Heart left ventricle (tissue), 13 donors: Measurements from ENCODE around the gene AIP.

Experiments used
- CTCF ChIP-seq, 12 donors: fragments of 200-600 bp; sonication (generic) in 4 of 12; IDR thresholded peaks; one replicate each; pipeline versions ENCODE4 v1.5.0 to v1.8.0; 2018 to 2022; ENCODE audit warnings: antibody characterized with exemption in 12 of 12, mild to moderate bottlenecking in 5 of 12
- POLR2A ChIP-seq, 2 donors: fragments of 450-650 bp; IDR thresholded peaks; one replicate each; pipeline ENCODE4 v1.6.1; 2017; ENCODE audit warnings: antibody characterized with exemption in 2 of 2, mild to moderate bottlenecking in 2 of 2, moderate library complexity in 2 of 2
- donor health status: ischemic (EF 13 %, LVEDD 7.1; RV severe dilation, severe dysfunction).
- donor health status: DM: no; HTN: yes; CAD: no.
- donor health status: DM: no; HTN: no; CAD: no.
- donor health status: ischemic (EF 25% LVEDD 6.9; RV normal size, moderate dysfunction).
- donor health status: ischemic (EF 25% LVEDD 5.7; RV mildly dilated, moderate dysfunction).
- donor health status: ischemic (EF 35%, LVEDD 5.7; RV mildly dilated, moderate dysfunction).
- donor health status: nonischemic (EF 11% LVEDD 7.7; RV severe dilation, severe dysfunction).
- donor health status: DM: yes; HTN: yes; CAD: no.
- donor health status: PGD.
- donor health status: ischemic (EF 29% LVEDD 5.4; RV normal size, mild dysfunction).
- donor health status: nonischemic (EF 23%, LVEDD 6.1; RV moderate dilation, normal function).

- TF ChIP-seq CTCF (IDR thresholded peaks at IDR 0.05) (no peak), POLR2A (IDR thresholded peaks at IDR 0.05) (no peak)
Measured at GRCh38 chr11:67441098-67441563, 41.7 kb upstream of the AIP start.
